SK-N-SH (cell line): Measurements from ENCODE around the gene CENPV. TPM values are rescaled to one million over a fixed set of nuclear protein-coding genes. Genes with fewer than 3 reads are reported as not detected.

Experiments used
- CTCF ChIA-PET: fragments of 300-600, 350-600 bp; formaldehyde crosslinking; extraction: SDS; loops from one replicate; lab custom pipeline; 2021; lab: Yijun Ruan, JAX
- POLR2A ChIA-PET: fragments of 350-600 bp; sonication (Branson Sonifier 250); formaldehyde crosslinking; extraction: SDS; loops from one replicate; lab custom pipeline; 2020; ENCODE audit warnings: antibody characterized with exemption, inconsistent platforms; lab: Yijun Ruan, JAX
- DNase-seq: peaks from one replicate; pipeline ENCODE4 v3.0.0; 2012
- H2AFZ ChIP-seq: fragments of 200-600 bp; sonication (generic); 2 replicates; pipeline ENCODE4 v1.8.1; 2016; ENCODE audit warnings: antibody characterized with exemption, mild to moderate bottlenecking, low read depth
- H3F3A ChIP-seq: fragments of 200-600 bp; sonication (generic); replicated peaks from 2 replicates; pipeline ENCODE3; 2016; ENCODE audit warnings: antibody characterized with exemption, mild to moderate bottlenecking; ENCODE audit not compliant: insufficient read depth
- H3K27ac ChIP-seq, 2 experiments: fragments of 200-500 bp in 1 of 2; fragments of 200-600 bp in 1 of 2; sonication (Bioruptor generic) in 1 of 2; sonication (generic), shearing (Covaris generic) in 1 of 2; 2 replicates each; pipeline versions ENCODE4 v1.5.1 to v1.6.1; 2014 to 2016; ENCODE audit warnings: low read depth in 2 of 2, inconsistent platforms in 1 of 2, low read length in 1 of 2, mild to moderate bottlenecking in 1 of 2, mixed read lengths in 1 of 2
- H3K27me3 ChIP-seq: fragments of 200-600 bp; sonication (generic), shearing (Covaris generic); 2 replicates; pipeline ENCODE4 v1.6.1; 2016; ENCODE audit warnings: mixed run types; ENCODE audit not compliant: insufficient read depth
- H3K36me3 ChIP-seq, 2 experiments: fragments of 200-500 bp in 1 of 2; fragments of 200-600 bp in 1 of 2; sonication (Bioruptor generic) in 1 of 2; sonication (generic) in 1 of 2; replicated peaks in 1 of 2; 2 replicates each; pipeline versions ENCODE3 to v1.5.1; 2014 to 2016; ENCODE audit warnings: low read length in 1 of 2, mild to moderate bottlenecking in 1 of 2; ENCODE audit not compliant: insufficient read depth in 2 of 2, control insufficient read depth in 1 of 2
- H3K4me1 ChIP-seq, 2 experiments: fragments of 200-500 bp in 1 of 2; fragments of 200-600 bp in 1 of 2; sonication (Bioruptor generic) in 1 of 2; sonication (generic), shearing (Covaris generic) in 1 of 2; 2 replicates each; pipeline versions ENCODE4 v1.5.1 to v1.6.1; 2014 to 2016; ENCODE audit warnings: low read depth in 1 of 2, low read length in 1 of 2, mixed run types in 1 of 2; ENCODE audit not compliant: insufficient read depth in 2 of 2, control insufficient read depth in 1 of 2
- H3K4me2 ChIP-seq: fragments of 200-600 bp; sonication (generic), shearing (Covaris generic); 2 replicates; pipeline ENCODE4 v1.6.1; 2017; ENCODE audit warnings: mixed run types
- H3K4me3 ChIP-seq, 2 experiments: fragments of 200-500 bp in 1 of 2; fragments of 200-600 bp in 1 of 2; sonication (Bioruptor generic) in 1 of 2; sonication (generic), shearing (Covaris generic) in 1 of 2; 2 replicates each; pipeline versions ENCODE4 v1.5.1 to v1.8.1; 2014 to 2016; ENCODE audit warnings: low read depth in 2 of 2, inconsistent platforms in 1 of 2, low read length in 1 of 2, mild to moderate bottlenecking in 1 of 2, mixed read lengths in 1 of 2, moderate library complexity in 1 of 2
- H3K79me2 ChIP-seq: fragments of 200-600 bp; sonication (generic); 2 replicates; pipeline ENCODE4 v1.8.1; 2017; ENCODE audit warnings: mild to moderate bottlenecking; ENCODE audit not compliant: insufficient read depth
- H3K9ac ChIP-seq: fragments of 200-600 bp; sonication (generic); 2 replicates; pipeline ENCODE4 v1.6.1; 2017; ENCODE audit warnings: mixed run types
- H3K9me2 ChIP-seq: fragments of 200-600 bp; sonication (generic); 2 replicates; pipeline ENCODE4 v1.6.1; 2017; ENCODE audit warnings: mixed run types
- H3K9me3 ChIP-seq: fragments of 200-600 bp; sonication (generic); 2 replicates; pipeline ENCODE4 v1.6.1; 2017; ENCODE audit warnings: mixed run types, mild to moderate bottlenecking, moderate library complexity
- H4K20me1 ChIP-seq: fragments of 200-600 bp; sonication (generic); 2 replicates; pipeline ENCODE4 v1.6.1; 2017; ENCODE audit warnings: mild to moderate bottlenecking, mixed run types; ENCODE audit not compliant: insufficient read depth
- CHD2 ChIP-seq: fragments of 150-350 bp; IDR thresholded peaks from 2 replicates; pipeline ENCODE4 v1.6.1; 2018; ENCODE audit warnings: low read length; ENCODE audit not compliant: partially characterized antibody
- ELF1 ChIP-seq: IDR thresholded peaks from 2 replicates; pipeline ENCODE4 v1.4.0; 2012
- EP300 ChIP-seq, 2 experiments: IDR thresholded peaks; 2 replicates each; pipeline versions ENCODE4 v1.4.0 to v1.6.1; 2012; ENCODE audit warnings: borderline replicate concordance in 1 of 2, low read depth in 1 of 2, low read length in 1 of 2
- GABPA ChIP-seq: IDR thresholded peaks from 2 replicates; pipeline ENCODE4 v1.4.0; 2012; ENCODE audit warnings: low read depth, mild to moderate bottlenecking
- JUND ChIP-seq: IDR thresholded peaks from 2 replicates; pipeline ENCODE4 v1.4.0; 2012
- MEF2A ChIP-seq: IDR thresholded peaks from 2 replicates; pipeline ENCODE4 v1.4.0; 2012; ENCODE audit warnings: low read depth, borderline replicate concordance
- MXI1 ChIP-seq: IDR thresholded peaks from 2 replicates; pipeline ENCODE4 v1.6.1; 2012; ENCODE audit warnings: mild to moderate bottlenecking, low read depth, low read length, improper control_type of control experiment
- RAD21 ChIP-seq: IDR thresholded peaks from 2 replicates; pipeline ENCODE4 v1.6.1; 2012; ENCODE audit warnings: mild to moderate bottlenecking, low read length
- RCOR1 ChIP-seq: fragments of 150-350 bp; IDR thresholded peaks from 2 replicates; pipeline ENCODE4 v1.6.1; 2017; ENCODE audit warnings: antibody characterized with exemption, low read length
- WGBS: methylation state at CpG from one replicate; pipeline ENCODE4 v1.1.6; 2017; ENCODE audit warnings: low lambda C conversion rate; 5-methylcytosine and 5-hydroxymethylcytosine counted together
- polyA plus RNA-seq, 3 experiments: library from polyadenylated mRNA; depleted of rRNA; stranded (reverse); fragments of >200 nt; gene quantifications; 2 replicates each; pipeline ENCODE4 v1.2.3, GENCODE V29; 2012
- TF ChIP-seq, protein P1 (sequence below): fragments of 200-600 bp; sonication (generic); IDR thresholded peaks from 2 replicates; pipeline ENCODE4 v1.6.1; 2017; ENCODE audit warnings: antibody characterized with exemption, mild to moderate bottlenecking, moderate library complexity
- TF ChIP-seq, protein P2 (sequence below): fragments of 150-350 bp; IDR thresholded peaks from 2 replicates; pipeline ENCODE4 v1.6.1; 2017; ENCODE audit warnings: antibody characterized with exemption, low read length, low read depth, borderline replicate concordance
- TF ChIP-seq, protein P3 (sequence below): IDR thresholded peaks from 2 replicates; pipeline ENCODE4; 2012

The CENPV gene
- polyA plus RNA-seq, 1 of the 3 experiments (the other 2 are of a cell fraction): 92.3 TPM

DNA sequence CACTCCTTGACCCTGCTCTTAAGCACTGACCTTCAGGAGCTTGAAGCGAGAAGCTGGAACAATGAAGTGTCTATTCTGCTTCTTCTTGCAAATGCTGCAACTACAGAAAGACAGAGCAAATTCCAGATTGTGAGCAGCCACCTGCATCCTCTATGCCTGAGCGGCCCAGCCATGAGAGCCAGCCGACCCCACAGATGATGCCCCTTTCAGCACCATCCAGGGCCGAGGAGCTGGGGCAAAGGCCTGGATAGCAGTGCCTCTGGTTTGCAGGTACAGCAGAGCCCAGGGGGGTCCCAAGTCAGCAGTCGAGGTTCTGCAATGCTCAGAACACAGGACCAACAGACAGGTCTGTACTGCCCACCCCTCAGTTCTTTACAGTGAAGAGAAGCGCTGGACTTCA lies 4.7 kb downstream of the CENPV start (continued):
- no peak for TF ChIP-seq ELF1
- TF ChIP-seq, protein P1, sequence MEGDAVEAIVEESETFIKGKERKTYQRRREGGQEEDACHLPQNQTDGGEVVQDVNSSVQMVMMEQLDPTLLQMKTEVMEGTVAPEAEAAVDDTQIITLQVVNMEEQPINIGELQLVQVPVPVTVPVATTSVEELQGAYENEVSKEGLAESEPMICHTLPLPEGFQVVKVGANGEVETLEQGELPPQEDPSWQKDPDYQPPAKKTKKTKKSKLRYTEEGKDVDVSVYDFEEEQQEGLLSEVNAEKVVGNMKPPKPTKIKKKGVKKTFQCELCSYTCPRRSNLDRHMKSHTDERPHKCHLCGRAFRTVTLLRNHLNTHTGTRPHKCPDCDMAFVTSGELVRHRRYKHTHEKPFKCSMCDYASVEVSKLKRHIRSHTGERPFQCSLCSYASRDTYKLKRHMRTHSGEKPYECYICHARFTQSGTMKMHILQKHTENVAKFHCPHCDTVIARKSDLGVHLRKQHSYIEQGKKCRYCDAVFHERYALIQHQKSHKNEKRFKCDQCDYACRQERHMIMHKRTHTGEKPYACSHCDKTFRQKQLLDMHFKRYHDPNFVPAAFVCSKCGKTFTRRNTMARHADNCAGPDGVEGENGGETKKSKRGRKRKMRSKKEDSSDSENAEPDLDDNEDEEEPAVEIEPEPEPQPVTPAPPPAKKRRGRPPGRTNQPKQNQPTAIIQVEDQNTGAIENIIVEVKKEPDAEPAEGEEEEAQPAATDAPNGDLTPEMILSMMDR: no peak
- no peak for TF ChIP-seq RCOR1
- no peak for TF ChIP-seq MEF2A
- TF ChIP-seq EP300 (IDR thresholded peaks at IDR 0.05; ENCODE audit: borderline replicate concordance in 1 of 2, low read depth in 1 of 2, low read length in 1 of 2): no peak
- TF ChIP-seq GABPA: no peak
- no peak for TF ChIP-seq RAD21
- no peak for TF ChIP-seq JUND
- TF ChIP-seq CHD2: no peak

DNA sequence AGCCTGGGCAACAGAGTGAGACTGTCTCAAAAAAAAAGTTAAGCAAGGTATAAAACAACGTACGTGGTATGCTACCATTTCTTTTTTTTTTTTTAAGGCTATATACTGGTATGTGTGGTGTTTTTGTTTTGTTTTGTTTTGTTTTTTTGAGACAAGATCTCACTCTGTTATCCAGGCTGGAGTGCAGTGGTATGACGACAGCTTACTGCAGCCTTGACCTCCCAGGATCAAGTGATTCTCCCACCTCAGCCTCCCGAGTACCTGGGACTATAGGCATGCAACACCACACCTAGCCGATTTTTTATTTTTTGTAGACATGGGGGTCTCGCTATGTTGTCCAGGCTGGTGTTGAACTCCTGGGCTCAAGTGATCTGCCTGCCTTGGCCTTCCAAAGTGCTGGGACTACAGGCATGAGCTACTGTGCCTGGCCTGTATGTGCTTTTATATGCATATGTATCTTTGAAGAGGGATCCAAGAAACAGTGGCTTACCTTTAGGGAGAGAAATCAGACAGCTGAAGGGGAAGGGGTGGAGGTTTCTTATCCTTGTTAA lies 6.5 kb downstream of the CENPV start:
- H3K4me2 ChIP-seq: no peak overlapping the region
- H3K4me3 ChIP-seq: no peak overlapping the region
- 93% methylated on average over 6 of the region's 6 CpGs for WGBS
- peaks cover 24% of the 10 kb centered on the region for H3K79me2 ChIP-seq
- H3K27ac ChIP-seq: no peak overlapping the region
- H3K9me3 ChIP-seq: no peaks in the 10 kb centered on the region
- H3K27me3 ChIP-seq: no peaks in the 10 kb centered on the region
- DNase-seq: no peak
- no peak overlapping the region for H3K9ac ChIP-seq
- no peaks in the 10 kb centered on the region for H4K20me1 ChIP-seq
- TF ChIP-seq EP300 (IDR thresholded peaks at IDR 0.05; ENCODE audit: borderline replicate concordance in 1 of 2, low read depth in 1 of 2, low read length in 1 of 2): no peak
- TF ChIP-seq, protein P2, sequence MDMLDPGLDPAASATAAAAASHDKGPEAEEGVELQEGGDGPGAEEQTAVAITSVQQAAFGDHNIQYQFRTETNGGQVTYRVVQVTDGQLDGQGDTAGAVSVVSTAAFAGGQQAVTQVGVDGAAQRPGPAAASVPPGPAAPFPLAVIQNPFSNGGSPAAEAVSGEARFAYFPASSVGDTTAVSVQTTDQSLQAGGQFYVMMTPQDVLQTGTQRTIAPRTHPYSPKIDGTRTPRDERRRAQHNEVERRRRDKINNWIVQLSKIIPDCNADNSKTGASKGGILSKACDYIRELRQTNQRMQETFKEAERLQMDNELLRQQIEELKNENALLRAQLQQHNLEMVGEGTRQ: no peak
- TF ChIP-seq, protein P3, sequence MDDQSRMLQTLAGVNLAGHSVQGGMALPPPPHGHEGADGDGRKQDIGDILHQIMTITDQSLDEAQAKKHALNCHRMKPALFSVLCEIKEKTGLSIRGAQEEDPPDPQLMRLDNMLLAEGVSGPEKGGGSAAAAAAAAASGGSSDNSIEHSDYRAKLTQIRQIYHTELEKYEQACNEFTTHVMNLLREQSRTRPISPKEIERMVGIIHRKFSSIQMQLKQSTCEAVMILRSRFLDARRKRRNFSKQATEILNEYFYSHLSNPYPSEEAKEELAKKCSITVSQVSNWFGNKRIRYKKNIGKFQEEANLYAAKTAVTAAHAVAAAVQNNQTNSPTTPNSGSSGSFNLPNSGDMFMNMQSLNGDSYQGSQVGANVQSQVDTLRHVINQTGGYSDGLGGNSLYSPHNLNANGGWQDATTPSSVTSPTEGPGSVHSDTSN: no peak
- TF ChIP-seq MXI1: no peak
- no peak for TF ChIP-seq JUND
- ChIA-PET CTCF (interaction anchor here (1.4 to 1.8 kb wide), 2 partner anchors 16 to 17 kb away, joined by 5 to 6 read pairs; no protein-coding TSS in a partner anchor), POLR2A (no interaction called here)
- no peaks in the 10 kb centered on the region for H3K9me2 ChIP-seq
- peaks cover 46% of the 10 kb centered on the region for H3F3A ChIP-seq
- no peaks in the 10 kb centered on the region; a peak in 2 of 4 replicates for H3K4me1 ChIP-seq
- H3K36me3 ChIP-seq: peaks cover 25 to 55% of the 10 kb centered on the region in 2 experiments
- no peak overlapping the region for H2AFZ ChIP-seq
